Lower leg skin (tissue), 4 donors: ENCODE measurements around the gene SRSF1. TPM values are rescaled to one million over a fixed set of nuclear protein-coding genes. Genes with fewer than 3 reads are reported as not detected.

Experiments used
- DNase-seq, 2 donors: peaks; one replicate each; pipeline ENCODE4 v3.0.0-alpha.2; 2019; ENCODE audit warnings: low spot score in 2 of 2
- H3K4me3 ChIP-seq: fragments of 200-600 bp; sonication (generic); 2 replicates; pipeline ENCODE4 v1.5.1; 2017; ENCODE audit warnings: mild to moderate bottlenecking, low read depth; ENCODE audit not compliant: poor library complexity, severe bottlenecking
- CTCF ChIP-seq, 3 donors: fragments of 450-650 bp; IDR thresholded peaks; one replicate each; pipeline ENCODE4 v1.5.1; 2016; ENCODE audit warnings: antibody characterized with exemption in 3 of 3, mild to moderate bottlenecking in 3 of 3, moderate library complexity in 2 of 3
- POLR2A ChIP-seq, 2 donors: fragments of 450-650 bp; IDR thresholded peaks; one replicate each; pipeline ENCODE4 v1.6.1; 2016 to 2017; ENCODE audit warnings: antibody characterized with exemption in 2 of 2, mild to moderate bottlenecking in 1 of 2, moderate library complexity in 1 of 2
- WGBS, 2 donors: methylation state at CpG; one replicate each; pipeline ENCODE4 v1.1.5; 2018; 5-methylcytosine and 5-hydroxymethylcytosine counted together
- intact Hi-C: fragments of 100-400 bp; cut with DNase I; formaldehyde crosslinking; loops from one replicate; pipeline ENCODE4 v1.15.0; 2023; ENCODE audit warnings: low total_unique reads
- total RNA-seq, 4 donors: library from RNA; depleted of rRNA; stranded (reverse); fragments of >200 nt; gene quantifications; one replicate each; pipeline ENCODE4 v1.1.0, GENCODE V29; 2016

The SRSF1 gene
- 100 to 1,000 TPM in 2 of 4 donors, 10 to 100 TPM in 2; 82.3 to 128 (median 104) TPM for total RNA-seq

GRCh38 chr17:58006924-58007780 is at the start of gene SRSF1:
SRSF1 (minus strand) TSS chr17:58007246; CDS start chr17:58007137, 109 bp downstream.
- peak within 1 kb of the TSS; percentile 79 for H3K4me3 ChIP-seq
- TF ChIP-seq CTCF (IDR thresholded peaks at IDR 0.05) (peak in 1 of 3 donors; percentile 15), POLR2A (IDR thresholded peaks at IDR 0.05) (peak in 1 of 2 donors; percentile 87)
- peak; percentile 96 to 99 for DNase-seq
- intact Hi-C loops = no loop called here
- 0 to 1% methylated on average over 81 to 83 of the region's 86 CpGs for WGBS, 2 donors

GRCh38 chr17:58056476-58056875 is 49.4 kb upstream of the SRSF1 start:
- DNase-seq = peak in 1 of 2 donors; percentile 8
- no peak for TF ChIP-seq CTCF (IDR thresholded peaks at IDR 0.05)
- no peak for TF ChIP-seq POLR2A (IDR thresholded peaks at IDR 0.05)
- no peak overlapping the region for H3K4me3 ChIP-seq
- intact Hi-C loops = no loop called here

GRCh38 chr17:58054641-58055040 is 47.6 kb upstream of the SRSF1 start:
- peak in 1 of 2 donors; percentile 59 for DNase-seq
- H3K4me3 ChIP-seq = no peak overlapping the region
- 85 to 93% methylated on average over 6 of the region's 6 CpGs for WGBS, 2 donors
- TF ChIP-seq CTCF (IDR thresholded peaks at IDR 0.05) (no peak), POLR2A (IDR thresholded peaks at IDR 0.05) (no peak)
- intact Hi-C loops = no loop called here

GRCh38 chr17:58052945-58053715 is 46.1 kb upstream of the SRSF1 start:
- DNase-seq = peak in 1 of 2 donors; percentile 37
- H3K4me3 ChIP-seq = no peak overlapping the region
- TF ChIP-seq CTCF (IDR thresholded peaks at IDR 0.05) (no peak), POLR2A (IDR thresholded peaks at IDR 0.05) (no peak)
- intact Hi-C loops = no loop called here
- 68 to 69% methylated on average over 8 of the region's 8 CpGs for WGBS, 2 donors

- 75 to 77% methylated on average over 1 of the region's 1 CpG for WGBS, 2 donors
- intact Hi-C loops = no loop called here
- DNase-seq = peak in 1 of 2 donors; percentile 32
- no peak for TF ChIP-seq POLR2A (IDR thresholded peaks at IDR 0.05)
- H3K4me3 ChIP-seq = no peak overlapping the region
Observed at GRCh38 chr17:58052407-58052806, 45.4 kb upstream of the SRSF1 start.

GRCh38 chr17:58051468-58051867 is 44.4 kb upstream of the SRSF1 start:
- H3K4me3 ChIP-seq = no peak overlapping the region
- intact Hi-C loops = no loop called here
- no peak for DNase-seq

More at GRCh38 chr17:58051468-58051867, 44.4 kb upstream of the SRSF1 start:
- TF ChIP-seq POLR2A (IDR thresholded peaks at IDR 0.05) (no peak), CTCF (IDR thresholded peaks at IDR 0.05) (no peak)
- WGBS, 2 donors = 91 to 97% methylated on average over 1 of the region's 1 CpG
